Effector CD4-positive, alpha-beta T cell (primary cell): Measurements from ENCODE around the gene VPS4A.
"Not testable (repeated sequence)": the region's sequence is repeated elsewhere in the genome, so short reads cannot be mapped to it uniquely, and the experiment has no call there.

ENCODE experiments used
- DNase-seq: peaks from one replicate; pipeline ENCODE4 v3.0.0-alpha.2; 2020
- total RNA-seq: gene quantifications from one replicate; lab custom pipeline; 2026; lab: John Stamatoyannopoulos, UW

The VPS4A gene
- 24.8 reads per million, percentile 52 among the genes with 10 or more reads in this experiment for total RNA-seq

- DNase-seq, result peak; percentile 97
These were observed at the start of gene VPS4A for GRCh38 chr16:69310653-69311532. TSS of gene VPS4A (plus strand) at chr16:69311350. CDS start at chr16:69311512, 162 bp downstream.

GRCh38 chr16:69266334-69267063 is 44.7 kb upstream of the VPS4A start:
- DNase-seq, result no peak

GRCh38 chr16:69267633-69268032 is 43.5 kb upstream of the VPS4A start:
- no peak for DNase-seq

GRCh38 chr16:69270395-69270794 is 40.8 kb upstream of the VPS4A start:
- DNase-seq, result no peak

- no peak for DNase-seq
These were observed 40.3 kb upstream of the VPS4A start for GRCh38 chr16:69270831-69271230.

GRCh38 chr16:69273009-69273408 is 38.1 kb upstream of the VPS4A start:
- no peak for DNase-seq

- DNase-seq, result no peak
These were observed 36.4 kb upstream of the VPS4A start for GRCh38 chr16:69274699-69275235.

GRCh38 chr16:69276148-69277115 is 34.7 kb upstream of the VPS4A start:
- no peak for DNase-seq

- no peak for DNase-seq
These were observed 33.7 kb upstream of the VPS4A start for GRCh38 chr16:69277413-69277812.

GRCh38 chr16:69283851-69284250 is 27.3 kb upstream of the VPS4A start:
- DNase-seq, result no peak

- DNase-seq, result no peak
These were observed 25.9 kb upstream of the VPS4A start for GRCh38 chr16:69285240-69285639.

- peak; percentile 39 for DNase-seq
These were observed 24.0 kb upstream of the VPS4A start for GRCh38 chr16:69286941-69287713.

GRCh38 chr16:69291657-69292056 is 19.5 kb upstream of the VPS4A start:
- not testable (repeated sequence) for DNase-seq

- DNase-seq, result no peak
These were observed 17.7 kb upstream of the VPS4A start for GRCh38 chr16:69293401-69293800.

GRCh38 chr16:69294051-69294450 is 17.1 kb upstream of the VPS4A start:
- no peak for DNase-seq

- DNase-seq, result not testable (repeated sequence)
These were observed 14.4 kb upstream of the VPS4A start for GRCh38 chr16:69296771-69297170.

- DNase-seq, result no peak
These were observed 12.9 kb upstream of the VPS4A start for GRCh38 chr16:69298261-69298660.

GRCh38 chr16:69301187-69301586 is 10.0 kb upstream of the VPS4A start:
- no peak for DNase-seq

- DNase-seq, result no peak
These were observed 9.3 kb upstream of the VPS4A start for GRCh38 chr16:69301861-69302260.

- no peak for DNase-seq
These were observed 8.8 kb upstream of the VPS4A start for GRCh38 chr16:69302301-69302700.

GRCh38 chr16:69306031-69306430 is 5.1 kb upstream of the VPS4A start:
- DNase-seq, result no peak

- no peak for DNase-seq
These were observed 4.1 kb upstream of the VPS4A start for GRCh38 chr16:69307091-69307490.
